H1 (cell line): ENCODE data around the gene PTX4. TPM values are rescaled to one million over a fixed set of nuclear protein-coding genes. Genes with fewer than 3 reads are reported as not detected.

Experiments
- ATF3 ChIP-seq: IDR thresholded peaks from 2 replicates; pipeline ENCODE4 v1.6.1; 2011; ENCODE audit warnings: low read depth, mild to moderate bottlenecking, low read length; ENCODE audit not compliant: insufficient read depth
- KDM1A ChIP-seq: fragments of 200-600, 300-600 bp; sonication (generic); IDR thresholded peaks from 2 replicates; pipeline ENCODE4 v1.7.1; 2016; ENCODE audit warnings: mild to moderate bottlenecking, low read length, borderline replicate concordance
- POLR2AphosphoS5 ChIP-seq: IDR thresholded peaks from 2 replicates; pipeline ENCODE4 v1.6.1; 2011; ENCODE audit warnings: low read depth, low read length
- SP2 ChIP-seq: IDR thresholded peaks from 2 replicates; pipeline ENCODE4 v1.6.1; 2012; ENCODE audit warnings: mild to moderate bottlenecking, low read length, inconsistent platforms
- polyA plus RNA-seq, 7 experiments: library from polyadenylated mRNA; depleted of rRNA in 3 of 7; stranded (reverse) in 5 of 7; unstranded in 2 of 7; fragments of >200 nt in 5 of 7; fragments of 200-250 nt in 2 of 7; gene quantifications; 1 replicate in 5 of 7; 2 replicates in 1 of 7; 4 replicates in 1 of 7; pipeline versions ENCODE4 v1.2.1 to v1.2.3, GENCODE V29; 2011 to 2013; ENCODE audit warnings: missing spikeins in 2 of 7, mixed read lengths in 2 of 7
- total RNA-seq: library from RNA; stranded (reverse); fragmentation: NEBNext Ultra II Directional; extraction: Animal tissue kit (Norgen Biotek cat#: 25700); gene quantifications from 2 replicates; pipeline ENCODE4 v1.2.1, GENCODE V29; 2021

PTX4 gene
- total and polyA plus RNA-seq, 2 of the 8 experiments (the other 6 are each of a cell fraction or from before 2014, with no cell fraction given) = not detected

- no peak for TF ChIP-seq ATF3
- no peak for TF ChIP-seq POLR2AphosphoS5
- TF ChIP-seq SP2 = no peak
- no peak for TF ChIP-seq KDM1A
Measured at GRCh38 chr16:1456951-1457350, 31.8 kb downstream of the PTX4 start (continued).
